ENCODE results near the gene FAM240A. TPM values are rescaled to one million over a fixed set of nuclear protein-coding genes. Genes with fewer than 3 reads are reported as not detected.
A peak's percentile ranks its signal among the peaks of the same experiment; 100 is the strongest.
"Not testable (repeated sequence)": the region's sequence is repeated elsewhere in the genome, so short reads cannot be mapped to it uniquely, and the experiment has no call there.

The FAM240A gene
- total RNA-seq, 1 donor from 2014 or later = not detected

DNA sequence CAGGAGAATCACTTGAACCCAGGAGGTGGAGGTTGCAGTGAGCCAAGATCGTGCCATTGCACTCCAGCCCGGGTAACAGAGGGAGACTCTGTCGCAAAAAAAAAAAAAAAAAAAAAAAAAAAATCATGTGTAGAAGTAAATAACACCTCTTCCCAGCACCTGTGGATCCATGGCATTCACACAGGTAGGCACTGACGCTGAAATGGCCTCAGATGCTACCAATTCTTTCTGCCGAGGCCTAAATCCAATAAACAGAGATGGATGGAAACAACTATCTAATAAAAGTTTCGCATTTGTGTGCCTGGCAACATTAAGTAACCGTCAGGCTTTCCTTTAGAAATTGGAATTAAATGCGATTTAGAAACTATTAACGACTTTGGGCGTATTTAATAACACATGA, 35.9 kb upstream of the FAM240A start:
- peaks cover 49% of the 10 kb centered on the region for H3K4me1 Mint-ChIP-seq (ENCODE audit: low read depth)
- H3K4me3 Mint-ChIP-seq (ENCODE audit: low read depth) = no peak overlapping the region
- H3K36me3 Mint-ChIP-seq (ENCODE audit: insufficient read depth) = no peaks in the 10 kb centered on the region
- no peak overlapping the region for H3K27ac Mint-ChIP-seq
- no peak for DNase-seq (ENCODE audit: low spot score, unreplicated experiment)
- TF ChIP-seq CTCF (IDR thresholded peaks at IDR 0.05; ENCODE audit: unreplicated experiment) = no peak
- H3K27me3 Mint-ChIP-seq = peaks cover 43% of the 10 kb centered on the region
- no peaks in the 10 kb centered on the region for H3K9me3 Mint-ChIP-seq (ENCODE audit: low read depth)

DNA sequence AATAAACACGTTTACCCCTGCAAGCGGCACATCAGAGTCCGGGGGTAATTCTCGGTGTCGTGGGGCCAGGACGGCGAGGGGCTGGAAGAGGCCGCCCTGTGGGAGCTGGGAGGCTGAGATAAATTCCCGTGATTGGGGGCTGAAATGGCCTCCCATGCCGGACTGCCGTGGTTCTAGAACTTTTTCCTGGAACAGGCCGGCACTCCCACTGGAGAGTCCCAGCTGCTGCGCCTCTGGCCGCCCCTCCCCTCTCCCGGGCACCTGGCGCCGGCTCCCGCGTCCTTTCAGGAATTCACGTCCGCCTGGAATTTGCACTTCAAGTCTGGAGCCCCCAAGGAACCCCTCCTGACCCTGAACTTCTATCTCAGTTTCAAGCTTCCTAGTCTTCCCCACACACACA, 35.4 kb upstream of the FAM240A start:
- H3K9me3 Mint-ChIP-seq (ENCODE audit: low read depth) = no peaks in the 10 kb centered on the region
- peak overlapping the region; percentile 59 for H3K4me3 Mint-ChIP-seq (ENCODE audit: low read depth)
- H3K27ac Mint-ChIP-seq = peak overlapping the region; percentile 69
- H3K36me3 Mint-ChIP-seq (ENCODE audit: insufficient read depth) = no peaks in the 10 kb centered on the region
- H3K4me1 Mint-ChIP-seq (ENCODE audit: low read depth) = peaks cover 49% of the 10 kb centered on the region
- TF ChIP-seq CTCF (IDR thresholded peaks at IDR 0.05; ENCODE audit: unreplicated experiment) = no peak
- DNase-seq (ENCODE audit: low spot score, unreplicated experiment) = peak; percentile 28
- H3K27me3 Mint-ChIP-seq = peaks cover 43% of the 10 kb centered on the region

DNA sequence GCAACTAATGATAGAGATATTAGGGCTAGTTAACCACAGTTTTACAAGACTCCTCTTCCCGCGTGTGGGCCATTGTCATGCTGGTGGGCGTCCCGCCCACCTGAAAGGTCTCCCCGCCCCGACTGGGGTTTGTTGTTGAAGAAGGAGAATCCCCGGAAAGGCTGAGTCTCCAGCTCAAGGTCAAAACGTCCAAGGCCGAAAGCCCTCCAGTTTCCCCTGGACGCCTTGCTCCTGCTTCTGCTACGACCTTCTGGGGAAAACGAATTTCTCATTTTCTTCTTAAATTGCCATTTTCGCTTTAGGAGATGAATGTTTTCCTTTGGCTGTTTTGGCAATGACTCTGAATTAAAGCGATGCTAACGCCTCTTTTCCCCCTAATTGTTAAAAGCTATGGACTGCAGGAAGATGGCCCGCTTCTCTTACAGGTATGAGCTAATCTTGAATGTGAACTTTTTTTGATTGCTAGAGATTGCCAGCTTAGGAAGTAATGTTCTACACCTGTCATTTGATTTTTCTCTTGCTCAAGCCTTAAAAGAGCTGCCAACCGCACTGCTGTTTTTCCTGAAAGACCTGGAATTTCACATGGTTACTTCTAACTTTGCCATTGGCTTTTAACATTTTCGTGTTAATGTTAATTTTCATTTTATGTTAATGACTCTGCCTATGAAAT, 34.6 kb upstream of the FAM240A start:
- not testable (repeated sequence) for DNase-seq (ENCODE audit: low spot score, unreplicated experiment); H3K9me3 Mint-ChIP-seq (ENCODE audit: low read depth); H3K27ac Mint-ChIP-seq; H3K36me3 Mint-ChIP-seq (ENCODE audit: insufficient read depth)
- H3K27me3 Mint-ChIP-seq = peaks cover 43% of the 10 kb centered on the region
- H3K4me1 Mint-ChIP-seq (ENCODE audit: low read depth) = peaks cover 49% of the 10 kb centered on the region
- peak overlapping the region; percentile 59 for H3K4me3 Mint-ChIP-seq (ENCODE audit: low read depth)

DNA sequence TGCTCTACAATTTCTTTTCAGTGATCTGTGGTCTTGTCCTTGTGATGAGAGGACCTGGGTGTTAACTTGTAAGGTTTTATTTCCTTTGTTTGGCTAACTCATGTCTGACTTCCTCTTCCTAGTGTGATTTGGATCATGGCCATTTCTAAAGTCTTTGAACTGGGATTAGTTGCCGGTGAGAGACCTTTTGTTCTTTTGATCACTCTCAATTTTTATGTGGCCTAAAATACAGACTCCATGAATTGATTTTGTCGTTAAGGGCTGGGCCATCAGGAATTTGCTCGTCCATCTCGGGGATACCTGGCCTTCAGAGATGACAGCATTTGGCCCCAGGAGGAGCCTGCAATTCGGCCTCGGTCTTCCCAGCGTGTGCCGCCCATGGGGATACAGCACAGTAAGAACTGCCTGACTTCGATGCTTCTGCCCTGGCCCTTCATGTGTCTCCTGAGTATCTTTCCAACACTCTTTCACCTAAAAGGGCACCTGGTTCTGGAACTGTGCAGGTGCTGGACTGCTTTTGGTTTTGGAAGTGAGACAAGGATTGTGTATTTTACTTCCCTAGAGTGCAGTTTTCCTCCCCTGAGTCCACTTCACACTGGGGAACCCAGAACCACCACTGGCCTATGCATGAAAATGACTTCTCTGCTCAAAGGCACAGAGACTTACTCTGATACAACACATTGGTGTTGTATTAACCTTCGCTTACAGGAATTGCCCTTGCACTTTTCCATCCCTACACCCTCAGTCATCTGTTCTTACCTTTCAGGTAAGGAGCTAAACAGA, 33.2 kb upstream of the FAM240A start:
- H3K27me3 Mint-ChIP-seq = peaks cover 43% of the 10 kb centered on the region
- H3K4me3 Mint-ChIP-seq (ENCODE audit: low read depth) = no peak overlapping the region
- no peak for DNase-seq (ENCODE audit: low spot score, unreplicated experiment)
- H3K36me3 Mint-ChIP-seq (ENCODE audit: insufficient read depth) = no peaks in the 10 kb centered on the region
- peak overlapping the region; percentile 23 for H3K27ac Mint-ChIP-seq
- H3K9me3 Mint-ChIP-seq (ENCODE audit: low read depth) = no peaks in the 10 kb centered on the region
- H3K4me1 Mint-ChIP-seq (ENCODE audit: low read depth) = peaks cover 46% of the 10 kb centered on the region
- no peak for TF ChIP-seq CTCF (IDR thresholded peaks at IDR 0.05; ENCODE audit: unreplicated experiment)

- no peak for DNase-seq (ENCODE audit: low spot score, unreplicated experiment)
- peaks cover 39% of the 10 kb centered on the region for H3K4me1 Mint-ChIP-seq (ENCODE audit: low read depth)
- no peaks in the 10 kb centered on the region for H3K36me3 Mint-ChIP-seq (ENCODE audit: insufficient read depth)
- no peak overlapping the region for H3K4me3 Mint-ChIP-seq (ENCODE audit: low read depth)
- peaks cover 43% of the 10 kb centered on the region for H3K27me3 Mint-ChIP-seq
- no peak for TF ChIP-seq CTCF (IDR thresholded peaks at IDR 0.05; ENCODE audit: unreplicated experiment)
- no peak overlapping the region for H3K27ac Mint-ChIP-seq
- no peaks in the 10 kb centered on the region for H3K9me3 Mint-ChIP-seq (ENCODE audit: low read depth)
Measured at GRCh38 chr3:46579756-46580286, 32.5 kb upstream of the FAM240A start.
